Fibroblast of skin of back (primary cell): ENCODE measurements around the gene PADI4.
A peak's percentile ranks its signal among the peaks of the same experiment; 100 is the strongest.

Experiments
- DNase-seq: peaks from one replicate; pipeline ENCODE4 v3.0.0-alpha.2; 2013

Gene PADI4

GRCh38 chr1:17350928-17351446, 43.0 kb downstream of the PADI4 start:
- no peak for DNase-seq

GRCh38 chr1:17351598-17352324, 43.8 kb downstream of the PADI4 start:
- DNase-seq: no peak

DNA sequence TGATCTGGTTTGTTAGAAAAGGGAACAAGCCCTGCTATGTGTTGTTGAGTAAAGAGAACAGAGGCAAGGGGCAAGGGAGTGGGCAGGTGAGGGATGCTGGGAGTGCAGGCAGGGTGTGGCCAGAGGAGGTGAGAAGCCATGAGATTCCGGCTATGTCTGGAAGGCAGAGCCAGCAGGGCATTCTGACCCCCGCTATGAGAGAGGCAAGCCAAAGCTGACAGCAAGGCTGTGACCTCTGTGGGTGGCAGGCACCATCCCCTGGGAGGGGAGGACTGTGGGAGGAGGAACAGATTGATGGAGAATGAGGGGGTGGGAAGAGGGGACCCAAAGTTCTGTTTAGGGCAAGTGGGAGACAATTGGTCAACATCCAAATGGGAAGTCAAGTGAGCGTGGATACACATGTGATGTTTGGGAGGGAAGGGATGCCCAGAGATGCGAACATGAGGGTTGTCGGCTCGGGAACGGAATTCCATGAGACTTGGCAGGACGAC, 44.5 kb downstream of the PADI4 start:
- no peak for DNase-seq

- no peak for DNase-seq
These were observed 47.9 kb downstream of the PADI4 start for GRCh38 chr1:17355898-17356297.

DNA sequence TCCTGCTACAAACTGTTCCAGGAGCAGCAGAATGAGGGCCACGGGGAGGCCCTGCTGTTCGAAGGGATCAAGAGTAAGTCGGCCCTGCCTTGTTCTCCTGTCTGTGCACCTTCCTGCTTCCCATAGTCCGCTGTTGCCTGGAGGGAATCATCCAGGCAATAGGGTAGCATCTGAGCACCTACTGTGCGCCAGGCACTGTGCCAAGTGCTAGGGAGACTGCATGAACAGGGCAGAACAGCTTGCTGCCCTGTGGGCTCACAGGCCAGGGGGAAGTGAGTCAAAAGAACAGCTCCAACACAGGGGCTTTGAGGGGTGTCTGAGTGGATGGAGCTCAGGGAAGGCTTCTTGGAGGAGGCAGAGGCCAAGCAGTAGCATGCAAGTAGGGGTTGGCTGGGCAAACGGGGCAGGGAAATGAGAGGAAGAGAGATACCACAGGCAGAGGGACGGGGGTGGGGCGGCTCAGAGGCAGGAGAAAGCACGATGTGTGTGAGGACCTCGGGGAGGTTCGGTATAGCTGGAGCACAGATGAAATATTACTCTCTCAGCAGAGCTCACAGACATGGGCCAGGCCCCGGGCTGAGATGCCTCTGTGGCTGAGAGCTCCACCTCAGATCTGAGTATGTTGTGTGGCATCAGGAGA, 48.5 kb downstream of the PADI4 start:
- no peak for DNase-seq

DNA sequence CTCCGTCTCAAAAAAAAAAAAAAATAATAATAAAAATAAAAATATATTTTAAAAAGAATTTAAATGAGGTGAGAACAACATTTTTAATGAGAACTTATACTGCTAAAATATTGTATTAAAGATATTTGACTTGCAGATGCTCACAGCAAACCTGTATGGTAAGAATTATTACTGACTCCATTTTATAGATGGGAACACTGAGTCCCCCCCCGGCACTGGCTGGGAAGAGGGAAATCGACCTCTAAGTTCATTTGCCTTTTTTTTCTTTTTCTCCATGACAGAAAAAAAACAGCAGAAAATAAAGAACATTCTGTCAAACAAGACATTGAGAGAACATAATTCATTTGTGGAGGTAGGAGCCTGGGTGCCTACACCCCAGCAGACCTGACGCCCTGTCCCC, 50.6 kb downstream of the PADI4 start:
- DNase-seq: no peak

GRCh38 chr1:17359031-17359430, 51.0 kb downstream of the PADI4 start:
- DNase-seq: no peak

- DNase-seq: no peak
These were observed 51.8 kb downstream of the PADI4 start for GRCh38 chr1:17359808-17360207.

GRCh38 chr1:17360272-17360956, 52.4 kb downstream of the PADI4 start:
- DNase-seq: no peak

DNA sequence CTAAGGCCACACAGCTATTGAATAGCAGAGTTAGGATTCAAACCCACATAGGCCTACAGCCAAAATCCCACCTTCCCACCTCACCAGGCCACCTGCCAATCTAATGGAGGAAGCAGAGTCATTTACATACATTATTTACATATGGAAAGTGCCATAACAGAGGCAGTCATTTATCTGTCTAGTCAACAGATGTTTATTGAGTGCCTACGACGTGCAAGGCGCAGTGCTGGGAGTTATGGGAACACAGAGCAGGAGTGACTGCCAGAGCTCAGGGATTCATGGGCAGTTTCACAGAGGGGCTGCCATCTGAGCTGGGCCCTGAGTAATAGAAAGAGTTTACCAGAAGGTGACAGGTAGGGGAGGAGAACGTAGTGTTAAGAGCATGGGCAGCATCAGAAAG, 53.7 kb downstream of the PADI4 start:
- DNase-seq: no peak

DNA sequence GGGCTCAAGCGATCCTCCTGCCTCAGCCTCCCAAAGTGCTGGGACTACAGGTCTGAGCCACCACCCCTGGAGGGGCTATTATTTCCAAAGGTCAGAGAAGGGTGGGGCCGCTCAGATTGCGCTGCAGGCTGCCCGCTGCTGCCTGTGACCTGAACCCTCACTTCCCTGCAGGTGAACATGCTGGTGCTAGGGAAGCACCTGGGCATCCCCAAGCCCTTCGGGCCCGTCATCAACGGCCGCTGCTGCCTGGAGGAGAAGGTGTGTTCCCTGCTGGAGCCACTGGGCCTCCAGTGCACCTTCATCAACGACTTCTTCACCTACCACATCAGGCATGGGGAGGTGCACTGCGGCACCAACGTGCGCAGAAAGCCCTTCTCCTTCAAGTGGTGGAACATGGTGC, 55.4 kb downstream of the PADI4 start:
- DNase-seq: no peak

DNA sequence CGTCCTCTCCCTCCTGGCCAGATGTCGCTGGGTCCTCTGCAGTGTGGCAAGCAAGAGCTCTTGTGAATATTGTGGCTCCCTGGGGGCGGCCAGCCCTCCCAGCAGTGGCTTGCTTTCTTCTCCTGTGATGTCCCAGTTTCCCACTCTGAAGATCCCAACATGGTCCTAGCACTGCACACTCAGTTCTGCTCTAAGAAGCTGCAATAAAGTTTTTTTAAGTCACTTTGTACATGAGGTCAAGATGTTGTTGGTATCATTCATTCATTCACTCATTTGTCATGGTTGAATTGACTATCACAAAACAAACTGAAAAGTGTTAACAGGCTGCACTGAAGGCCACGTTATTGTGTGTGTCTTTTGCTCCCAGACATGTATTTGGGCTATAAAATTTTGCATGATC, 55.8 kb downstream of the PADI4 start:
- DNase-seq: no peak

DNA sequence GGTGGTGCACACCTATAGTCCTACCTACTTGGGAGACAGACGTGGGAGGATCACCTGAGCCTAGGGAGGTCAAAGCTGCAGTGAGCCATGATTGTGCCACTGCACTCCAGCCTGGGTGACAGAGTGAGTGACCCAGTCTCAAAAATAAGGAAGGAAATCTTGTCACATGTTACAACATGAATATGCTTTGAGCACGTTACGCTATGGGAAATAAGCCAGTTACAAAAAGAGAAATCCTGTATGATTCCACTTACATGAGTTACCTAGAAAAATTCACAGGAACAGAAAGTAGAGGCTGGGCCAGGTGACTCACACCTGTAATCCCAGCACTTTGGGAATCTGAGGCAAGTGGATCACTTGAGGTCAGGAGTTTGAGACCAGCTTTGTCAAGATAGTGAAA, 57.3 kb downstream of the PADI4 start:
- no peak for DNase-seq

DNA sequence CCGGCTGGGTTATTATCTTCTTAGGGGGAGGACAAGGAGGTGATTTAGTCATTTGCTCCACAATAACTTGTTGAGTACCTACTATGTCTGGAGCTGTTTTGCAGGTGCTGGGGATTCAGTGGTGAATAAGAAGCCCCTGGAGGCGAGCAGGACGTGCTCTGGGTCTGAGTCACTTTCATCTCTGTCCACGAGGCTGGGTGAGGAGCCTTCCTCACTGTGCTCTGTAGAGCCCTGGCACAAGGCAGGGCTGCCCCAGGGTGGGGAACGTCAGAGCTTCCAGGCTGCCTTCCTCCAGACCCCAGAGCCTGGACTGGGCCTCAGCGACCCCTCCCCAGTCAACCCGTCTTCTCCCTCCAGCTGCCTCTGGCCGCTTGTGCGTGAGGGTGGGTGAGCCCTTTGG, 61.5 kb downstream of the PADI4 start:
- DNase-seq: peak; percentile 18

DNA sequence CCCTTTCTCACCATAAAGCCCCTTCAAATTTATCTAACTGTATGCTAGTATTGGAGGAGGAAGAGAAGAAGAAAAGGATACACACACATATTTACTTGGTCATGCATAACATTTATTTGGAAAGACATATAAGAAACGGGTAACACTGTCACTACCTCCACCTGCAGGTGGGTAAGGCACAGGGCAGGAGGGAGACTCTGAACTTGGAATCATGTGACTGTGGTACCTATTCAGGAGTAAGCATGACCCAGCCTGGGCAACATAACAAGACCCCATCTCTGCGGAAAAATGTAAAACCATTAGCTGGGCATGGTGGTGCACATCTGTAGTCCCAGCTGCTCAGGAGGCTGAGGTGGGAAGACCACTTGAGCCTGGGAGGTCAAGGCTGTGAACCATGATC, 62.6 kb downstream of the PADI4 start:
- DNase-seq: no peak

GRCh38 chr1:17371896-17372295, 63.9 kb downstream of the PADI4 start, which contains the start of gene PADI6:
Gene PADI6, plus strand, starts transcription at chr1:17372196. Its CDS starts 50 bp downstream, at chr1:17372246.
- no peak for DNase-seq

GRCh38 chr1:17372955-17373354, 65.0 kb downstream of the PADI4 start:
- no peak for DNase-seq

GRCh38 chr1:17375651-17376050, 67.7 kb downstream of the PADI4 start:
- no peak for DNase-seq

- no peak for DNase-seq
These were observed 69.4 kb downstream of the PADI4 start for GRCh38 chr1:17377325-17377953.

GRCh38 chr1:17381161-17381560, 73.2 kb downstream of the PADI4 start:
- no peak for DNase-seq

DNA sequence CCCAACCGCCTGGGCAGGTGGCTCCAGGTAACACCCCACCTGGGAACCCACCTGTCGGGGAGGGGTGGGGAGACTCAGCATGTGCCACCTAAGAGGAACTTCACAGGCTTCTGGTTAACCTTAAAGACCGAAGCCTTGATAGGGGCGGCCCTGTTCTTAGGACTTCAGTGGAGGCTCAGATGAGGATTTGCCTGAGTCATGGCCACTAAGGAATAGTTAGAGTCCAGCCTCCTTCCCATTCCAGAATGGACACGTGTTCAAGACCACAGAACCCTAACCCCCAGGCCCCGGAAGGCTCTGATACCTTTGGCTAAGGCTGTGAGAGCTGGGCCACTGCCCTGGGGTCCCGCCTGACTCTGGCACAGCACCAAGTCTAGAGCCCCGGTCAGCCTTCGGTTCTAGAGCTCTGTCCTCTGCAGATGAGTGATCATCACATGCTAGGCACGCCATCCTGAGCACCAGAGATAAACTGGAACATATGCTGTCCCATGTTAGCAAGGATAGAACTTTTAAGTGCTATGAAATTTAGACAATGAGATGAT, 84.3 kb downstream of the PADI4 start:
- DNase-seq: no peak

GRCh38 chr1:17393230-17393629, 85.2 kb downstream of the PADI4 start:
- DNase-seq: no peak
